Breast epithelium (tissue), 3 donors: ENCODE data around the gene GDA.

Experiments used
- CTCF ChIP-seq, 3 donors: fragments of 450-650 bp; IDR thresholded peaks; one replicate each; pipeline ENCODE4 v1.5.1; 2016 to 2017; ENCODE audit warnings: antibody characterized with exemption in 3 of 3, mild to moderate bottlenecking in 3 of 3, moderate library complexity in 3 of 3
- POLR2A ChIP-seq: fragments of 450-650 bp; IDR thresholded peaks from one replicate; pipeline ENCODE4 v1.6.1; 2016; ENCODE audit warnings: antibody characterized with exemption, mild to moderate bottlenecking, moderate library complexity
- POLR2AphosphoS5 ChIP-seq, 3 donors: sonication (generic); formaldehyde crosslinking; IDR thresholded peaks; one replicate each; pipeline ENCODE4 v1.6.1; 2017; ENCODE audit warnings: antibody characterized with exemption in 3 of 3

- TF ChIP-seq CTCF (IDR thresholded peaks at IDR 0.05): no peak
- TF ChIP-seq POLR2A: no peak
- no peak for TF ChIP-seq POLR2AphosphoS5 (IDR thresholded peaks at IDR 0.05)
Observed at GRCh38 chr9:72213906-72214305, 64.7 kb downstream of the GDA start.
